ENCODE data around the gene DNER. TPM values are rescaled to one million over a fixed set of nuclear protein-coding genes. Genes with fewer than 3 reads are reported as not detected.
A peak's percentile ranks its signal among the peaks of the same experiment; 100 is the strongest.

Gene DNER
- total and polyA plus RNA-seq, 2 of the 4 experiments (the other 2 are of a cell fraction): under 0.01 to 0.14 TPM

DNA sequence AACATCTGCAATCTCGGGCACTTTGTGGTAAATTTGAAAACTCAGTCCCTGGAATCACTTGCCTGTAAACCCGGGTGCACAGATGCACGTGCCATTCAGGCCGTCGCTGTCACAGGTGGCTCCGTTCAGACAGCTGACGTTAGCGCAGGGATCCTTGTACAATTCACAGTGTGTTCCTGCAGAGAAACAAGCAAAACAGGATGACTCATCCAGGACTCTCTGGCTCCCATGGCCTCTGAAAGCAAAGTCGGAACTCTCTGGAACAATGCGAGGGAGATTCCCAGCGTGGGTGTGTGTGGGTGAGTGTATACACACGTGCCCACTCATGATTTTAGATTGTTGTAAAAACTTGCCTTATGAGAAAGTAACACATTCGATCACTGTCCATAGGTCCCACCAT, 307.2 kb downstream of the DNER start:
- peak; percentile 46; the same call in 1 of the 2 replicates for ATAC-seq (ENCODE audit: low read depth)
- H3K9me3 ChIP-seq (ENCODE audit: control insufficient read depth, insufficient read depth, low read length): no peaks in the 10 kb centered on the region
- H3K23ac ChIP-seq (ENCODE audit: low read depth, low read length): no peak overlapping the region
- H3K4ac ChIP-seq (ENCODE audit: low read depth, low read length): peak overlapping the region; percentile 61
- peak overlapping the region; percentile 77 for H2BK120ac ChIP-seq (ENCODE audit: low read depth, low read length)
- peak overlapping the region; percentile 7 for H2AK9ac ChIP-seq (replicated peaks; ENCODE audit: low read depth, low read length, poor library complexity)
- ChIA-PET CTCF (no interaction called here), POLR2A (ENCODE audit: unreplicated experiment) (no interaction called here)
- no peaks in the 10 kb centered on the region for H4K20me1 ChIP-seq (ENCODE audit: insufficient read depth, low read length)
- peak overlapping the region; percentile 92 for H2BK20ac ChIP-seq (ENCODE audit: low read depth, low read length)
- H3K9me1 ChIP-seq (ENCODE audit: insufficient read depth, low read length): peaks cover 8% of the 10 kb centered on the region; the same call in 1 of the 2 replicates
- WGBS, 2 experiments (ENCODE audit: extremely low coverage in 2 of 2, insufficient read length in 1 of 2): 77% methylated on average over 8 of the region's 13 CpGs; no CpG with 5 or more reads in 1 of the 2 experiments
- H3K36me3 ChIP-seq (ENCODE audit: control insufficient read depth, insufficient read depth, low read length): no peaks in the 10 kb centered on the region
- DNase-seq: peak; percentile 74
- H4K91ac ChIP-seq (ENCODE audit: insufficient read depth, low read depth, low read length): 0 out of 2 replicates have a peak overlapping the region, but pooled peaks have one; percentile 18
- peak overlapping the region; percentile 83; the same call in 1 of the 2 replicates for H4K5ac ChIP-seq (ENCODE audit: low read depth, low read length)
- H3K27me3 ChIP-seq (ENCODE audit: control insufficient read depth, insufficient read depth, low read length): no peaks in the 10 kb centered on the region
- no peak overlapping the region for H3K56ac ChIP-seq (ENCODE audit: extremely low read depth, insufficient read depth, low read length)
- peak overlapping the region; percentile 38; the same call in 1 of the 2 replicates for H3K4me2 ChIP-seq (ENCODE audit: low read depth, low read length)
- H3K9ac ChIP-seq (ENCODE audit: low read depth, low read length): no peak overlapping the region
- H2BK15ac ChIP-seq (ENCODE audit: low read depth, low read length): peak overlapping the region; percentile 47; the same call in 2 of the 3 replicates
- H4K8ac ChIP-seq (ENCODE audit: low read depth in 2 of 2, low read length in 2 of 2): peak overlapping the region; percentile 54 to 80; a peak in 3 of 4 replicates
- H3K4me3 ChIP-seq (ENCODE audit: insufficient read depth, low read depth, low read length): no peak overlapping the region
- TF ChIP-seq FOS (IDR thresholded peaks at IDR 0.05; ENCODE audit: low read depth, low read length) (peak; percentile 64; the same call in 1 of the 2 replicates), MAFK (IDR thresholded peaks at IDR 0.05; ENCODE audit: low read depth, low read length) (no peak), RCOR1 (IDR thresholded peaks at IDR 0.05; ENCODE audit: insufficient replicate concordance, low read length) (no peak), BHLHE40 (IDR thresholded peaks at IDR 0.05; ENCODE audit: low read depth, low read length) (peak; percentile 23; the same call in 1 of the 2 replicates)
- no peaks in the 10 kb centered on the region for H3K79me1 ChIP-seq (ENCODE audit: low read depth in 1 of 2, low read length in 2 of 2)
- intact Hi-C loops (cut with micrococcal nuclease): no loop called here
- H2AFZ ChIP-seq (replicated peaks; ENCODE audit: low read length, poor library complexity): peak overlapping the region; percentile 54
- dilution Hi-C loops (cut with HindIII; ENCODE audit: low sequenced_read_pairs, unreplicated experiment): no loop called here
- in situ Hi-C loops (cut with MboI; ENCODE audit: low sequenced_read_pairs): no loop called here
- peak overlapping the region; percentile 5; the same call in 1 of the 2 replicates for H3K27ac ChIP-seq (ENCODE audit: insufficient read depth, low read length)
- BruUV-seq (replicated peaks): no TSS peak
- no peak overlapping the region for H2BK5ac ChIP-seq (ENCODE audit: low read depth, low read length, poor library complexity, severe bottlenecking)
- H3K18ac ChIP-seq (ENCODE audit: low read depth, low read length): peak overlapping the region; percentile 98
- no peak overlapping the region for H3K14ac ChIP-seq (replicated peaks; ENCODE audit: low read depth, low read length)
- H2AK5ac ChIP-seq (ENCODE audit: low read depth, low read length): no peak overlapping the region; the same call in 1 of the 2 replicates
- H3K4me1 ChIP-seq (ENCODE audit: control insufficient read depth, insufficient read depth, low read length): peaks cover 15% of the 10 kb centered on the region

Measured in IMR-90 (cell line).